ENCODE data around the gene BMP2. TPM values are rescaled to one million over a fixed set of nuclear protein-coding genes. Genes with fewer than 3 reads are reported as not detected.
A peak's percentile ranks its signal among the peaks of the same experiment; 100 is the strongest.

BMP2 gene
- polyA plus RNA-seq, 2 of the 4 experiments (the other 2 are of a cell fraction): 0.19 to 0.23 TPM

- TF ChIP-seq E2F6 (IDR thresholded peaks at IDR 0.05; ENCODE audit: borderline replicate concordance, low read depth) (no peak), CTCF (IDR thresholded peaks at IDR 0.05) (no peak), RCOR1 (IDR thresholded peaks at IDR 0.05; ENCODE audit: low read depth, low read length) (no peak), ZC3H11A (IDR thresholded peaks at IDR 0.05) (no peak), NFE2L2 (conservative IDR thresholded peaks at IDR 0.05; ENCODE audit: low read length) (no peak), CBX2 (IDR thresholded peaks at IDR 0.05; ENCODE audit: borderline replicate concordance, low read depth) (no peak), EHF (CRISPR knock-in tag; IDR thresholded peaks at IDR 0.05) (no peak)
Observed at GRCh38 chr20:6764619-6765018, 2.9 kb upstream of the BMP2 start (continued).

GRCh38 chr20:6765469-6766058 is 1.9 kb upstream of the BMP2 start:
- ChIA-PET CTCF (interaction anchor here (0.6 to 3.3 kb wide), 45 partner anchors 9 to 1991 kb away, joined by 3 to 21 read pairs (median 4); no protein-coding TSS in a partner anchor), POLR2A (interaction anchor here (0.7 kb wide), 1 partner anchor 639 kb away, joined by 3 read pairs; no protein-coding TSS in a partner anchor)
- no peak overlapping the region for H3K27ac ChIP-seq
- DNase-seq (ENCODE audit: low read depth in 1 of 2, low spot score in 1 of 2) (peak; percentile 13 to 71), ATAC-seq (peak in 1 of 2 experiments; percentile 21; a peak in 3 of 6 replicates), FAIRE-seq (no peak)
- H3K9me3 ChIP-seq: no peaks in the 10 kb centered on the region
- H3K4me1 ChIP-seq: 0 out of 3 replicates have a peak, but pooled peaks cover 6% of the 10 kb centered on the region
- peak; percentile 5; the same call in 1 of the 2 replicates for TF ChIP-seq ZC3H11A (IDR thresholded peaks at IDR 0.05)
- TF ChIP-seq NPAS2 (CRISPR knock-in tag; IDR thresholded peaks at IDR 0.05; ENCODE audit: borderline replicate concordance): no peak
- TF ChIP-seq CTCF (IDR thresholded peaks at IDR 0.05): peak; percentile 83
- TF ChIP-seq SMC3 (IDR thresholded peaks at IDR 0.05): peak; percentile 81
- TF ChIP-seq RAD21 (conservative IDR thresholded peaks at IDR 0.05 in 1 of 2, IDR thresholded peaks at IDR 0.05 in 1 of 2): peak; percentile 61 to 79
- no peak for TF ChIP-seq HOXB13 (CRISPR knock-in tag; IDR thresholded peaks at IDR 0.05; ENCODE audit: low read depth)
- WGBS (ENCODE audit: missing lambda C conversion rate): 15% methylated on average over 6 of the region's 6 CpGs
- no peak overlapping the region for H3K4me2 ChIP-seq
- no peak overlapping the region for H3K4me3 ChIP-seq

- no peak overlapping the region; the same call in 2 of the 3 replicates for H3K4me2 ChIP-seq
Observed at GRCh38 chr20:6766433-6766832, 1.1 kb upstream of the BMP2 start.

More at GRCh38 chr20:6766433-6766832, 1.1 kb upstream of the BMP2 start:
- no peak overlapping the region for H3K4me3 ChIP-seq
- POLR2A ChIA-PET: no interaction called here
- DNase-seq (ENCODE audit: low read depth in 1 of 2, low spot score in 1 of 2) (no peak), FAIRE-seq (no peak), ATAC-seq (no peak)
- H3K9me3 ChIP-seq: no peaks in the 10 kb centered on the region
- CTCF ChIA-PET: interaction anchor here (0.6 to 3.3 kb wide), 32 partner anchors 8 to 1990 kb away, joined by 3 to 21 read pairs (median 4); no protein-coding TSS in a partner anchor
- H3K27ac ChIP-seq: no peak overlapping the region
- 0 out of 3 replicates have a peak, but pooled peaks cover 6% of the 10 kb centered on the region for H3K4me1 ChIP-seq
- no peak for TF ChIP-seq ZSCAN20 (CRISPR knock-in tag; IDR thresholded peaks at IDR 0.05)
- TF ChIP-seq USF2 (IDR thresholded peaks at IDR 0.05): no peak
- TF ChIP-seq SREBF2 (IDR thresholded peaks at IDR 0.05): no peak
- no peak for TF ChIP-seq POLR2AphosphoS2 (conservative IDR thresholded peaks at IDR 0.05; ENCODE audit: low read length)
- 81% methylated on average over 9 of the region's 9 CpGs for WGBS (ENCODE audit: missing lambda C conversion rate)

Data from A549 (cell line).